Posterior vena cava (tissue), 2 donors: ENCODE data around the gene UBL4A. TPM values are rescaled to one million over a fixed set of nuclear protein-coding genes. Genes with fewer than 3 reads are reported as not detected.

ENCODE experiments used
- microRNA-seq, 2 donors: library from miRNA; unstranded; fragments of <30 nt; microRNA quantifications; one replicate each; pipeline ENCODE4 v1.2.0, GENCODE V29; 2020 to 2021; ENCODE audit warnings: borderline microRNAs expressed in 2 of 2
- total RNA-seq, 2 donors: library from RNA; stranded (reverse); fragmentation: NEBNext Ultra II Directional; extraction: Animal tissue kit (Norgen Biotek cat#: 25700); gene quantifications; one replicate each; pipeline ENCODE4 v1.2.1, GENCODE V29; 2021
- donor health status: DM: yes; HTN: yes; CAD: no.
- donor health status: DM: yes; HTN: yes; CAD: no.

Gene UBL4A
- total RNA-seq, 2 donors from 2014 or later = 30.1 TPM

Small RNAs within 50 kb of the gene (microRNA-seq; reads per million reads assigned to microRNA genes)
- 0 to 0.65 reads per million in 2 donors for gene MIR6858

Other genes with a start within 250 kb of the UBL4A start
- gene OPN1MW3, start 229.0 kb downstream of the UBL4A start, total RNA-seq = not detected
- gene TEX28, start 191.5 kb downstream of the UBL4A start, total RNA-seq = not detected
- under 1 TPM; 0.29 to 0.46 TPM for gene TKTL1, start 190.8 kb downstream of the UBL4A start, total RNA-seq
- gene FLNA, start 112.0 kb downstream of the UBL4A start, total RNA-seq = 1,000 to 10,000 TPM; 5,571 to 6,731 TPM
- 10 to 100 TPM; 61.8 to 67.2 TPM for gene EMD, start 107.3 kb downstream of the UBL4A start, total RNA-seq
- gene RPL10, start 88.2 kb downstream of the UBL4A start, total RNA-seq = 1,000 to 10,000 TPM; 2,294 to 2,387 TPM
- 10 to 100 TPM; 15.9 to 20.0 TPM for gene DNASE1L1, start 77.4 kb downstream of the UBL4A start, total RNA-seq
- gene TAFAZZIN, start 75.1 kb downstream of the UBL4A start, total RNA-seq = 10 to 100 TPM; 25.3 to 28.1 TPM
- 10 to 100 TPM; 43.8 to 59.9 TPM for gene ATP6AP1, start 57.9 kb downstream of the UBL4A start, total RNA-seq
- 100 to 1,000 TPM; 106 to 108 TPM for gene GDI1, start 49.5 kb downstream of the UBL4A start, total RNA-seq
- 10 to 100 TPM; 52.7 to 63.3 TPM for gene FAM50A, start 42.5 kb downstream of the UBL4A start, total RNA-seq
- 10 to 100 TPM; 23.7 to 31.1 TPM for gene PLXNA3, start 28.3 kb downstream of the UBL4A start, total RNA-seq
- 10 to 100 TPM; 10.2 to 15.0 TPM for gene LAGE3, start 7.3 kb downstream of the UBL4A start, total RNA-seq
- gene SLC10A3, start 4.0 kb upstream of the UBL4A start, total RNA-seq = 10 to 100 TPM; 27.4 to 31.3 TPM
- gene FAM3A, start 29.6 kb upstream of the UBL4A start, total RNA-seq = 10 to 100 TPM; 26.1 to 28.6 TPM
- gene G6PD, start 60.2 kb upstream of the UBL4A start, total RNA-seq = 10 to 100 TPM; 51.9 to 55.4 TPM
- 10 to 100 TPM; 24.2 to 25.6 TPM for gene IKBKG, start 61.0 kb upstream of the UBL4A start, total RNA-seq
- gene CTAG1A, start 98.5 kb upstream of the UBL4A start, total RNA-seq = not detected
- not detected for gene CTAG1B, start 132.7 kb upstream of the UBL4A start, total RNA-seq
- gene CTAG2, start 167.0 kb upstream of the UBL4A start, total RNA-seq = 1 to 10 TPM in 1 of 2 donors, not detected in 1; 1.2 TPM